T-helper 2 cell treated with Interferon-gamma antibody and Interleukin-4, amounts not matched to agents 100 ng/mL and 5 ng/mL, for 36 hours (primary cell): ENCODE results near the gene PARD3. TPM values are rescaled to one million over a fixed set of nuclear protein-coding genes. Genes with fewer than 3 reads are reported as not detected.
"Not testable (repeated sequence)": the region's sequence is repeated elsewhere in the genome, so short reads cannot be mapped to it uniquely, and the experiment has no call there.

Experiments
- intact Hi-C: fragments of 100-400 bp; cut with micrococcal nuclease; formaldehyde crosslinking; loops from one replicate; pipeline ENCODE4 v1.15.1; 2023
- total RNA-seq: library from RNA; stranded (reverse); gene quantifications from 2 replicates; pipeline ENCODE4 v1.2.3, GENCODE V29; 2022

PARD3 gene
- total RNA-seq, 1 donor from 2014 or later = 0.64 TPM

DNA sequence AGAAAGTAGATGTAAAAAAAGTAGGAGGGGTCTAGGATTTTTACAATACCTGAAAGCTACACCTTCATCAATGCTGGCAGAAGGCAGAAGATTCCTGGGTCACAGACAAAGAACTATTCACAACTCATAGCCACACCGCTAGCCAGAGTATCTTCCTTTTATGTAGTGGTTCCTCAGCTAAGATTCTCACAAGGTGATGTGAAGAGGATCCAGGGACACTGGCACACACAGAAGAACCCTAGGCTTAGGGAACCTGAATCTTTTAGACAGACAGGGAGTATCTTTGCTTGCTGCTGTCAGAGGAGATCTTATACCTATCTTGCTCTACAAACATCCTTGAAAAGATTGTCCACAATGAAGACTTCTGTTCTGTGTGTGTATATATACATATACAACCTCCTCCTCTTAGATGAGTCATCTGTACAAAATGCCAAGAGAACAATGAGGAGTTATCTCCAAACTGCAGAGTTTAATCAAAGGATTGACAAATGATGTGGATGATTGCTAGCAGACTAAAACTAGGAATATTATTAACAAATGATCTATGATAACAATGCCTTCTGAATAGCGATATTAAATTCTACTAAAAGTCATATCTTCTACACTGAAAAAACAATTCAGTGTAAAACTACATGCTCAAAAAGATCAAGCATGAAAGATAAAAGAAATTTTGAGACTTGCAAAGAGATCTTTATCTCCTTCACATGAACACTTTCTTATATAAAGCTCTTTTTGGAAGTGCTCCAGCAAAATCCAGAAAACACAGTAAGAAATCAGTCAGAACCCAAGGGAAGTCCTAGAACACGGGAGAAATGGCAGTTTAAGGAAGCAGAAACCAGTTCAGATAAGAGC, 409.3 kb downstream of the PARD3 start:
- intact Hi-C loops = no loop called here

DNA sequence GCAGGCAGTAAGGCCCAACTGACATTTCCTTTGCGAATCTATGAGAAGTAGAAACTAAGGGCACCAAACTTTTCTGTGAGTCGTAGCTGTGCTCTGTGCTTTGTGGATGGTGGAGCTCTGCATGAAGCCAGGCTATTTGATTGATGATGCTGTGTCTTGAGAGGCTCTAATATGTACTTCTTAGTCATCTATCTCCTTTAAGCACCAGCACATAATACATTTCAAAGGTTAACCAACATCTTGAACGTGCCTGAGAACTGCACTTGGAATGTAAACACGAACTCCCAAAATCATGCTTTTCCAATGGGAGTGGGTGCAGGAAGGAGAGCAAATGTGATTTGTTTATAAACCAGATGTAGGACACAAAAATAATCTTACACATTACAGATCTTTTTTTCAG, 411.6 kb downstream of the PARD3 start:
- intact Hi-C loops = no loop called here

- intact Hi-C loops = no loop called here
Observed at GRCh38 chr10:34400075-34400474, 415.0 kb downstream of the PARD3 start.

- intact Hi-C loops = no loop called here
Observed at GRCh38 chr10:34399013-34399412, 416.1 kb downstream of the PARD3 start.

DNA sequence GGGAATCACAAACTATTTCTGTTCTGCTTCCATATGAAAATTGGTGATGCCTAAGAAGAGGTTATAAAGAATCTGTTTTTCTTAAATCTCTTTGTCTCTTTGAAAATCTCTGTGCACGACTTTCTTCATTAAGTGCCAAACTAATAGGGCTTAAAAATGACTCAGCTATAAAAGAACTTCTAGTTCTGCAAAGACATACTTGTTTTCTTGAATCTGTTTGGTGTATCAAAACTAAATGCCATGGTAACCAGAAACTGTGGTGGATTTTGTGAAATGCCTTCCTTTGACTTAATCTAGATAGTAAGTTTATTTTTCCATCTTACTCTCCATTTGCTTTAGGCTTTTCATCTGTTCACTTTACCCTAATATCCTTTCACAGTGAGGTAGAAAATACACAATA, 417.8 kb downstream of the PARD3 start:
- intact Hi-C loops = no loop called here

DNA sequence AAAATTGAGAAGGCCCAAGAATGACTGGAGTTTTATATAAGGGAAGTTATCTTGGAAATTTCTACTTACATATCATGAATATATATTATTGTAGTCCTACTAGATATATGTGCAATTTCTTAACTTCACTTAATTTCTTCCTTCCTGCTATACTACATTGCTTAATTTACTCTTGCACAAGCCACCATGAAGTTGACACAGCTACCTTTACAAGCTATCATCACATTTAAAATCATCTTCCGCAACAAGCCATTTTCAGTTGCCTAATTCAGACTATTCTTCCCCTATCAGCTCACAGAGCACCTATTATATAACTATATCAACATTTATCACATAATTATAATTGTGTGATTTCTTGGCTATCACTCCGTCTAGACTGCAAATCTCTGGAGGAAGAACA, 418.4 kb downstream of the PARD3 start:
- intact Hi-C loops = no loop called here

- intact Hi-C loops = no loop called here
Observed at GRCh38 chr10:34392641-34393170, 422.4 kb downstream of the PARD3 start.

GRCh38 chr10:34391168-34391567, 423.9 kb downstream of the PARD3 start:
- intact Hi-C loops = not testable (repeated sequence)

- intact Hi-C loops = no loop called here
Observed at GRCh38 chr10:34389801-34390200, 425.3 kb downstream of the PARD3 start.

GRCh38 chr10:34386921-34387320, 428.2 kb downstream of the PARD3 start:
- intact Hi-C loops = no loop called here

DNA sequence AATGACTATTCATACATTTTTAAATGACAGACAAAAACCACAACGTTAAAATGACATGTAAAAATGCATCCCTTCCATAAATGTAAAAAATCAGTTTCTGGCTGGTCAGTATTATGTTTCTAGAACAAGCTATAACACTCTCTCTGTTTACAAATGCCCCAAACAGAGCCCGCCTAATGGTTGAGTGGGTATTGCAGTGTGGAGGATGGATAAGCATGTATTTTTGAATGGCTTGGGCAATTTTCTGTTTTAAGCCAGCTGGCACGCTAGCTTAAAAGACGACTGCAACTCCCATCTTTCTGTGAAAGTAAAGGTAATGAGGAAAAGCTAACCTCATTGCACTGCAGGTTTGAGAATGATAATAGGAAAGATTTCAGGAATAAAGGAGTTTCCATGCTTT, 430.7 kb downstream of the PARD3 start:
- intact Hi-C loops = no loop called here

GRCh38 chr10:34382626-34383025, 432.5 kb downstream of the PARD3 start:
- intact Hi-C loops = no loop called here

DNA sequence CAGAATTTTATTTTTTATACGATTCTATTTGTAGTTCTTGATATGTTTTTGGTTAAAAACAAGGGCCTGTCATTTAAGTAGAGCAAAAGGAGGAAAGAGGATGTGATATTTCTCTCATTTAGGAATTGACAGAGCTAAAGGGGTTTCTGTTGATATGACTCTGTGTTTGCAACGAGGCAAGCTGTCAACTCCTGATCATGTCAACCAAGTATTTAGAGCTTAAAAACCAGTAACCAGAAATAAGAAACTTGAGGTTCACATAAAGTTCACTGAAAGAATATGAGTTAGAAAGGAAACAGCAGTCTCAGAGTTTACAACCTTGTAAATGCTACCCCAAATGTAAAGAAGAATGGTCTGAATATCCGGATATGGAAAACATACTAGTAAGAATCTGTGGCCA, 434.2 kb downstream of the PARD3 start:
- intact Hi-C loops = no loop called here

- intact Hi-C loops = no loop called here
Observed at GRCh38 chr10:34378297-34378696, 436.8 kb downstream of the PARD3 start.

GRCh38 chr10:34377833-34378232, 437.3 kb downstream of the PARD3 start:
- intact Hi-C loops = no loop called here

GRCh38 chr10:34374356-34375045, 440.6 kb downstream of the PARD3 start:
- intact Hi-C loops = no loop called here

GRCh38 chr10:34373211-34373610, 441.9 kb downstream of the PARD3 start:
- intact Hi-C loops = no loop called here

DNA sequence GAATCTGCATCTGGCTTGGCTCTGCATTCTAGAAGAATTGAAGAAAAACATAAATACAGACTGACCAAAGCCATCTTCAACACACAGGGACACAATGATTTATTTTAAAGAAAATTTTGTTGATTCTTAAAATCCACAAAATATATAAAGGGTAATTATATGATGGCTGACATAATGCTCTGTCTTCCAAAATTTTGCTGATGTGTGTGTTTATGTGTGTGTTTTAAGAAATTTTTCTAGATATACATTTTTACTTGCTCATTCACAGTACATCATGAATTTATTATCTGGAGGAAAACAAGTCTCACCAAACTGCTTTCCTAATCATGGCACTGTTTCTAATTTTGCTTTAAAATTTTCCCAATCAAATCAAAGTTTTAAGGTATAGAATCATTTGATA, 442.6 kb downstream of the PARD3 start:
- intact Hi-C loops = no loop called here

DNA sequence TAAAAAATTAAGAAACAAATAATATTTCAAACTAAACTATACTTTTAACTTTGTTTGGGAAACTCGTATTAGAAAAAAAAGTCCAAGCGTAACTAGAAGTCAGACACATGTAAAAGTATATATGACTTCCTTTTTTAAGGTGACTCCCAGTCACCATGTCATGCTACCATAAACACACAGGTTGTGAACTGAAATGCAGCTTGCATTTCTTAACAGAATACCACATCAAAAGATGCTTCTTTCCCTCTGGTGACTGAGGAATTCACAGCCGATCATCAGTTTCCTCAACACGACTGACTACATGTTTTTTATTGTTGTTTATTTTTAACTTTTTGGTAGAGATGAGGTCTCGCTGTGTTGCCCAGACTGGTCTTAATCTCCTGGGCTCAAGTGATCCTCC, 445.0 kb downstream of the PARD3 start:
- intact Hi-C loops = no loop called here

DNA sequence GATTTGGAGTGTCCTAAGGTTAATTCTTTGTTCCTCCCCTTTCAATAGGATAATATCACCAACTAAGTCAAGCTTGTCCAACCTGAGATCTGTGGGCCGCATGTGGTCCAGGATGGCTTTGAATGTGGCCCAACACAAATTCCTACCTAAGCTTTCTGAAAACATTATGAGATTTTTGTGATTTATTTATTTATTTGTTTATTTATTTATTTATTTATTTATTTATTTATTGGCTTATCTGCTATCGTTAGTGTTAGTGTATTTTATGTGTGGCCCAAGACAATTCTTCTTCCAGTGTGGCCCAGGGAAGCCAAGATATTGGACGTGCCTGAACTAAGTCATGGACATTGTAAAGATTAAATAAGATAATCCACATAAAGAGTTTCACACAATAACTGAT, 446.0 kb downstream of the PARD3 start:
- intact Hi-C loops = no loop called here

DNA sequence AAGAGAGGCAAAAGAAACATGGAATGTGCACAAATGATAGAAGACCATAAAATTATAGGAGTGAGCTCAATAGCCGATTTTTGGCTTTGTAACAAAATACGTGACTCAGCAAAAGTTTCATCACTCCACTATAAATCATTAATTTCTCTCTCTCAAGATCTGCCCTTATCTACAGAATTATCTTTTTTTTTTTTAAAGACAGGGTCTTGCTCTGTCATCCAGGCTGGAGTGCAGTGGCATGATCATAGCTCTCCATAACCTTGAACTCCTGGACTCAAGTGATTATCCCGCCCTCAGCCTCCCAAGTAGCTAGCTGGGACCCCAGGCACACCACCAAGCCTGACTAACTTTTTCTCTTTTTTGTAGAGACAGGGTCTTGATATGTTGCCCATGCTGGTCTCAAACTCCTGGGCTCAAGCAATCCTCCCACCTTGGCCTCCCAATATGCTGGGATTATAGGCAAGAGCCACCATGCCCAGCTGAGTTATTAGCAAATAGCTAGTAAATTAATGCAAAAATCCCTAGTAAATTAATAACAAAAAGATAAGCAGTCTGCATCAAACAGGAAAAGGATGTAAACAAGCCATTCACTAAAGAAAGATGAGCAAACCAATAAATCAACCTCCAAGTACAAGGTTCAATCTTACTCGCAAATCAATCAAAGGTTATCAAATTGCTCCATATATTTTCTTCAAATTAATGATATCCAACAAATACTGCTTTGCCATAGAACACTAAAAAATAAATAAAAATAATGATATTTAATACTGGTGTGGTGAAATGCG, 450.7 kb downstream of the PARD3 start:
- intact Hi-C loops = no loop called here

DNA sequence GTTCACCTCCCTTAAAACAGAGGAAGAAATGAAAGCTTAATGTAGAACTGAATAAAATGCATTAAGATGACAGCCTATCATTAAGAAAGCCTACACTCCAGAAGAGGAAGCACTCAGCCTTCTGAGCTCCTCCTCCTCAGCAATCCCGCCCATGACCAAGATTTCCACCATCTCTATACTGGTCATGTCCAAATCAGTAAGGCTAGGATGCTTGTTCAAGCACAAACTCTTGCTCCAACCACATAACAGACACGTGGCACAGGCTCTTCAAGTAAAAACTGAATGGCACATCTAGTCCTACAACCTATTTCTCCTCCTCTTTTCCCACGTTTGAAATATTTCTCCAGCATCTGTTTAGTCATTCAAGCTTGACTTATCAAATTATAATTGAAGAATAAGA, 454.1 kb downstream of the PARD3 start:
- intact Hi-C loops = no loop called here
